Activated CD8-positive, alpha-beta T cell treated with anti-CD3 and anti-CD28 coated beads for 36 hours (primary cell): ENCODE measurements around the gene PLPPR5. TPM values are rescaled to one million over a fixed set of nuclear protein-coding genes. Genes with fewer than 3 reads are reported as not detected.

ENCODE experiments used
- ATAC-seq: fragments of 200-7000 bp; cut with Tn5 transposase; one replicate; pipeline ENCODE4 v1.10.0; 2021; ENCODE audit warnings: mild to moderate bottlenecking, moderate library complexity
- CTCF ChIA-PET: fragments of 350-600 bp; sonication (Branson Sonifier 250); formaldehyde crosslinking; loops from one replicate; lab custom pipeline; 2021; ENCODE audit warnings: antibody characterized with exemption; lab: Charles Lee
- POLR2A ChIA-PET: fragments of 350-600 bp; sonication (Branson Sonifier 250); formaldehyde crosslinking; loops from one replicate; lab custom pipeline; 2021; ENCODE audit warnings: antibody characterized with exemption; lab: Charles Lee
- DNase-seq: peaks from one replicate; pipeline ENCODE4 v3.0.0-alpha.2; 2020
- H3K27ac Mint-ChIP-seq: one replicate; pipeline ENCODE4 v1.8.0; 2021; ENCODE audit warnings: mild to moderate bottlenecking, mixed read lengths
- H3K27me3 Mint-ChIP-seq: one replicate; pipeline ENCODE4 v1.8.0; 2021; ENCODE audit warnings: mixed read lengths
- H3K36me3 Mint-ChIP-seq: one replicate; pipeline ENCODE4 v1.8.0; 2021; ENCODE audit warnings: low read depth, mixed read lengths
- H3K4me1 Mint-ChIP-seq: one replicate; pipeline ENCODE4 v1.8.0; 2021; ENCODE audit warnings: low read depth, mixed read lengths
- H3K4me3 Mint-ChIP-seq: one replicate; pipeline ENCODE4 v1.8.0; 2021; ENCODE audit warnings: mild to moderate bottlenecking, moderate library complexity, mixed read lengths
- H3K9me3 Mint-ChIP-seq: one replicate; pipeline ENCODE4 v1.8.0; 2021; ENCODE audit warnings: mixed read lengths
- intact Hi-C: fragments of 100-400 bp; cut with micrococcal nuclease; formaldehyde crosslinking; loops from one replicate; pipeline ENCODE4 v1.10.0; 2022
- total RNA-seq, 2 experiments: library from RNA; stranded (reverse); gene quantifications; one replicate each; pipeline ENCODE4 v1.2.3, GENCODE V29; 2021
- TF ChIP-seq, protein P1 (sequence below): fragments of 200-600 bp; IDR thresholded peaks from one replicate; pipeline ENCODE4 v1.8.0; 2022; ENCODE audit warnings: antibody characterized with exemption, mild to moderate bottlenecking

The PLPPR5 gene
- total RNA-seq, 2 experiments from 2014 or later: 0.07 TPM

DNA sequence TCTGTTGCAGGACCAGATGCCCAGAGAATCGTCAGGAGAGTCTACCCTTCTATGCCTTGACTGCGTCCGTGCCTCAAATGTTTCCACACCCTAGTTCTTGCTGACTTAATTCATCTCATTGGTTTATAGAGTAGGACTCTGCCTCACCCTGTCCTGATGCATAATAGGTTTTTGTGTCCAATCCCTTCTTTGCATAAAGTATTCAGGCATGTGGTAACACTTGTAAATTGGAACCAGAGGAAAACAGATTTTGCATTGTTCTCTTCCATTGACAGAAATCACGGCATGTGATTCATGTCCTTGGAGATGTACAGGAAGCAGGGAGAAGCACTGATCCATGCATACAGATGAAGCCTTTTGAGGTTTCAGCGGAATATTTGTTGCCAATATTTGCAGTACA lies 29.5 kb downstream of the PLPPR5 start:
- intact Hi-C loops: no loop called here
- H3K4me3 Mint-ChIP-seq: no peak overlapping the region
- H3K27ac Mint-ChIP-seq: no peak overlapping the region
- POLR2A ChIA-PET: no interaction called here
- H3K4me1 Mint-ChIP-seq: no peaks in the 10 kb centered on the region
- DNase-seq: no peak
- CTCF ChIA-PET: interaction anchor here (1.3 kb wide), 1 partner anchor 181 kb away, joined by 3 read pairs; no protein-coding TSS in a partner anchor
- ATAC-seq: no peak
- TF ChIP-seq, protein P1, sequence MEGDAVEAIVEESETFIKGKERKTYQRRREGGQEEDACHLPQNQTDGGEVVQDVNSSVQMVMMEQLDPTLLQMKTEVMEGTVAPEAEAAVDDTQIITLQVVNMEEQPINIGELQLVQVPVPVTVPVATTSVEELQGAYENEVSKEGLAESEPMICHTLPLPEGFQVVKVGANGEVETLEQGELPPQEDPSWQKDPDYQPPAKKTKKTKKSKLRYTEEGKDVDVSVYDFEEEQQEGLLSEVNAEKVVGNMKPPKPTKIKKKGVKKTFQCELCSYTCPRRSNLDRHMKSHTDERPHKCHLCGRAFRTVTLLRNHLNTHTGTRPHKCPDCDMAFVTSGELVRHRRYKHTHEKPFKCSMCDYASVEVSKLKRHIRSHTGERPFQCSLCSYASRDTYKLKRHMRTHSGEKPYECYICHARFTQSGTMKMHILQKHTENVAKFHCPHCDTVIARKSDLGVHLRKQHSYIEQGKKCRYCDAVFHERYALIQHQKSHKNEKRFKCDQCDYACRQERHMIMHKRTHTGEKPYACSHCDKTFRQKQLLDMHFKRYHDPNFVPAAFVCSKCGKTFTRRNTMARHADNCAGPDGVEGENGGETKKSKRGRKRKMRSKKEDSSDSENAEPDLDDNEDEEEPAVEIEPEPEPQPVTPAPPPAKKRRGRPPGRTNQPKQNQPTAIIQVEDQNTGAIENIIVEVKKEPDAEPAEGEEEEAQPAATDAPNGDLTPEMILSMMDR: no peak
- H3K9me3 Mint-ChIP-seq: no peaks in the 10 kb centered on the region
- no peaks in the 10 kb centered on the region for H3K36me3 Mint-ChIP-seq
- no peaks in the 10 kb centered on the region for H3K27me3 Mint-ChIP-seq

DNA sequence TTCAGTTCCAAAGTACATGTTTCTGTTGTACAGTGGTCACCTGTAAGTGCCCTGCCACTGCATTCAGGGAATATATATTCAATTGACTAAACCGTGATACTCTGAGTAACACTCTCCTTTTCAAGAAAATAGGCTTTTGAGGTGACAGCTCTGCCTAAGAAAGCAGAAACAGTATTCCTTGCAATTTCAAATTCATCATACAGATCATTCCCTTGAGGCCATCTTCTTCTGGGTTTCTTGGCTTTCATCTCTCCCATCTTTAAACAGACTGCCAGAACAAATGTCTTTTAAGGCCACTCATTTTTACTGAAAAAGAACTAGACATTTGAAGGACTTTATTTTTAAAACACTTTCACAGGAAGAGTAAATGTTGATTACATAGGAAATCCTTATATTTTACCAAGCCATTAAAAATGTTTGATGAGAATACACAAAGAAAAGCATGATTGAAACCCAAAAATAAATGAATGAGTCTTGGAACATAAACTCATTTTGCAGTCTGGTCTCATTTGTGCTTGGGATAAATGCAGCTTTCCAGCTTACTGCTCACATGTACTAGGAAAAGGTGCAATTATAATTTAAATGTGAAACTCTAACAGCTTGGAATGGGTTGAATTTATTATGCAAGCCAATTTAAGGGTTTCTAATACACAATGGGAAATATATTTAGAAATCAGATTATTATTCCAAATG lies 34.7 kb downstream of the PLPPR5 start:
- peaks cover 5% of the 10 kb centered on the region for H3K27me3 Mint-ChIP-seq
- TF ChIP-seq, protein P1: no peak
- ChIA-PET CTCF (interaction anchor here (1.9 kb wide), 1 partner anchor 38 kb away, joined by 5 read pairs; no protein-coding TSS in a partner anchor), POLR2A (interaction anchor here (1.1 kb wide), 1 partner anchor 36 kb away, joined by 3 read pairs; no protein-coding TSS in a partner anchor)
- intact Hi-C loops: loop anchor here (10.0 kb wide), 1 partner anchor 175 kb away; no protein-coding TSS in a partner anchor
- DNase-seq (no peak), ATAC-seq (no peak)
- no peaks in the 10 kb centered on the region for H3K36me3 Mint-ChIP-seq
- peaks cover 8% of the 10 kb centered on the region for H3K4me1 Mint-ChIP-seq
- H3K9me3 Mint-ChIP-seq: no peaks in the 10 kb centered on the region
- no peak overlapping the region for H3K4me3 Mint-ChIP-seq
- H3K27ac Mint-ChIP-seq: no peak overlapping the region

DNA sequence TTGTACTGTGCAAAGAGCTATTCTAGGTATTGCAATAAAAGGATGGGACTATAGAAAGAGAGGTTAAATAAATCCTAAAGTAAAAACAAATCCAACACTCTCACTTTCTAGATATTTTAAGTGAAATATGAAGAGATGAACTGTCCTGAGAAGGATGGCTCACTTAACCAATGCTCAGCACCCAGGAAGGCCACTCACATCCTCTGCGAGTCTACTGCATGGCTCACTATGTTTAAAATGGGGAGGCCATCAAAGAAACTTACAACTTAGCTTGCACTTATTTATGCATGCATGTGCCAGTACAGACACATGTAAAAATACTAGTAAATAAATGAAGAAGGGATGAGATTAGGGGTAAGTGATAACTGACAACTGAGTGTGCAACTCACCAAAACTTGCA lies 37.5 kb downstream of the PLPPR5 start:
- H3K27ac Mint-ChIP-seq: no peak overlapping the region
- no peaks in the 10 kb centered on the region for H3K36me3 Mint-ChIP-seq
- no peak overlapping the region for H3K4me3 Mint-ChIP-seq
- H3K9me3 Mint-ChIP-seq: no peaks in the 10 kb centered on the region
- intact Hi-C loops: loop anchor here (10.0 kb wide), 1 partner anchor 172 kb away; no protein-coding TSS in a partner anchor
- ATAC-seq (no peak), DNase-seq (no peak)
- TF ChIP-seq, protein P1: no peak
- POLR2A ChIA-PET: no interaction called here
- H3K27me3 Mint-ChIP-seq: peaks cover 7% of the 10 kb centered on the region
- CTCF ChIA-PET: interaction anchor here (1.2 kb wide), 1 partner anchor 23 kb away, joined by 3 read pairs; no protein-coding TSS in a partner anchor
- H3K4me1 Mint-ChIP-seq: peaks cover 8% of the 10 kb centered on the region

DNA sequence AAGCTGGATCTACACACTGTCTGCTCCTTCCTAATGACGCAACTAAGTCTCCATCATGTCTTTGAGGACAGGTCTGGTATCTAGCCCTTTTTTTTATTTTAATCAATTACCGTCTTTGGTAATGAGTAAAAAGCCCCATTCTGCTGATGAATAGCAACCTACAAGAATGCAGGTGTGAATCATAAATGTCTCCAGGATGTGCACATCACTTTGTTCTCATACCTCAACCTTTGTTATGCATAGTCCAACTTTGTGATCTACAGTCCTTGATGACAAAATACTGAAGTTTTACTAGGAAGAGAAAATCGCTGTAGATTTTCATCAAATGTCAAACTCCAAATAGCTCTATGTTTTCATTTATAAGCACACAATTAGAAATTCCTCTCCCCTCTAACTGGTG lies 39.3 kb downstream of the PLPPR5 start:
- intact Hi-C loops: loop anchor here (10.0 kb wide), 1 partner anchor 171 kb away; no protein-coding TSS in a partner anchor
- TF ChIP-seq, protein P1: no peak
- H3K27me3 Mint-ChIP-seq: peaks cover 9% of the 10 kb centered on the region
- no peak overlapping the region for H3K4me3 Mint-ChIP-seq
- H3K27ac Mint-ChIP-seq: no peak overlapping the region
- CTCF ChIA-PET: no interaction called here
- DNase-seq (no peak), ATAC-seq (peak; percentile 39)
- POLR2A ChIA-PET: interaction anchor here (0.7 kb wide), 1 partner anchor 533 kb away, joined by 3 read pairs; no protein-coding TSS in a partner anchor
- peaks cover 8% of the 10 kb centered on the region for H3K4me1 Mint-ChIP-seq
- H3K36me3 Mint-ChIP-seq: no peaks in the 10 kb centered on the region
- H3K9me3 Mint-ChIP-seq: no peaks in the 10 kb centered on the region

DNA sequence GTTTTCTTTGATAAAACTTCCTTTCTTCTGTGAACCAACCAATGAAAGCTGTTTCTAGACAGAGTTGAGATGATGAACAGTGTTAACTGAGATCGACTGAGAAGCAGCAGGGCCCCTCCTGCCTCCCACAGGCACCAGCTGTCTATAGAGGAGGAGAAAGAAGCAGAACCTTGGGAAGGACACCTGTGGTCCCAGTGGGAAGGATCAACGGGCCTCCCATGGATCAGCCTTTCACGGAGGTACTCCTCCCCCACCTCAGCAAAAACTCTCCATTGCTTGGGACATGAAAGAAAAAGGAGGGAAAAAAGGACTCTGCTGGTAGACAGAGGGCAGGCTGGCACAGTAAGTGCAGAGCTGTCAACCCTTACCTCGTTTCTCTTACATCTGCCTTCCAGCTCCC lies 40.5 kb downstream of the PLPPR5 start:
- ATAC-seq (no peak), DNase-seq (no peak)
- no peaks in the 10 kb centered on the region for H3K36me3 Mint-ChIP-seq
- H3K4me1 Mint-ChIP-seq: peaks cover 8% of the 10 kb centered on the region
- TF ChIP-seq, protein P1: no peak
- intact Hi-C loops: loop anchor here (10.0 kb wide), 1 partner anchor 169 kb away; no protein-coding TSS in a partner anchor
- no peaks in the 10 kb centered on the region for H3K9me3 Mint-ChIP-seq
- ChIA-PET CTCF (no interaction called here), POLR2A (no interaction called here)
- no peak overlapping the region for H3K27ac Mint-ChIP-seq
- no peak overlapping the region for H3K4me3 Mint-ChIP-seq
- H3K27me3 Mint-ChIP-seq: peaks cover 9% of the 10 kb centered on the region
